ENCODE measurements around the gene SLC6A13.

DNA sequence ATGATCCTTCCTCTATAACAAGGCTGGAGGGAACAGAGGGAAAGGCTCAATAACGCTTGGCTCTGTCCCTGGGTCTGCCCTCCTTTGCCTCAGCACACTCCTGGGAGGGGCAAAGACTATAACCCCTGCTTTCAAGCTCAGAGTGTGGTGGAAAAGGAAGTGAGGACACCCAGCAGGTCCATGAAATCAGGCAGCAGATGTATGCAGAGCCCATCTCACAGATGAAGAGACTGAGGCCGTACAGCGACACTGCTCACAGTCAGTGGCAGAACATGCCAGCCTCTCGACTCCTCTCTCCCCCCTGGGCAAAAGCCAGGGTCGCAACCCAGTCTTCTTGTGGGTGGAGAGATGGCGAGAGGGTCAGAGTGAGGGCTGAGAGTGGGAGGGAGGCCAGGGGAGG, 88.5 kb downstream of the SLC6A13 start:
- TF ChIP-seq CTCF (conservative IDR thresholded peaks at IDR 0.05; ENCODE audit: low read length) (no peak), EZH2phosphoT487 (IDR thresholded peaks at IDR 0.05; ENCODE audit: borderline replicate concordance, low read depth, low read length) (no peak)

Data from OCI-LY7 (cell line).